ENCODE data around the gene CABLES1. TPM values are rescaled to one million over a fixed set of nuclear protein-coding genes. Genes with fewer than 3 reads are reported as not detected.
A peak's percentile ranks its signal among the peaks of the same experiment; 100 is the strongest.

The CABLES1 gene
- total RNA-seq, 1 experiment from 2014 or later = 9.6 TPM

GRCh38 chr18:23126376-23127056 lies 8.8 kb upstream of the CABLES1 start:
- no peaks in the 10 kb centered on the region for H3K27me3 ChIP-seq (ENCODE audit: control insufficient read depth, insufficient read depth, low read length)
- no peak for DNase-seq
- no peak overlapping the region for H3K4me3 ChIP-seq (ENCODE audit: insufficient read depth, low read depth, low read length)

DNA sequence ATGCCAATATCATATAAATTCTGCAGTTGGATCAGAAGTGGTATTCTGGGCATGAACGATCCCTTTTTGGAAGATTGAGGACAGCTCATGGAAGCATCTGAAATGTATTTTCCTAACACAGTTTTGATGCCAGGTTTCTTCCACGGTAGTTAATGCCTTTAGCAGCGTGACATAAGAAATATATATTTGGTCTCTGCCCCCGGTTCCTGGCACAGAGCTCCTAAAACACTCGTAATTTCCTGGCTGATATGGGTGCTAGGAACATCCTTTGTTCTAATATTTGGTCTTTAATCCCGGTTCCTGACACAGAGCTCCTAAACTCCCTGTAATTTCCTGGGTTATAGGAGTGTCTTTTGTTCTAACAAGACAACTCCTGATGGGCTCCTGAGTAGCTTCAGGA lies 8.2 kb upstream of the CABLES1 start:
- Histone ChIP-seq H3K27me3 (ENCODE audit: control insufficient read depth, insufficient read depth, low read length) (no peaks in the 10 kb centered on the region), H3K36me3 (replicated peaks; ENCODE audit: control insufficient read depth, insufficient read depth, low read length) (no peaks in the 10 kb centered on the region), H3K4me3 (ENCODE audit: insufficient read depth, low read depth, low read length) (no peak overlapping the region)
- no peak for DNase-seq

More at GRCh38 chr18:23126376-23127056, 8.8 kb upstream of the CABLES1 start:
- no peaks in the 10 kb centered on the region for H3K36me3 ChIP-seq (replicated peaks; ENCODE audit: control insufficient read depth, insufficient read depth, low read length)

- no peak overlapping the region for H3K4me3 ChIP-seq (ENCODE audit: insufficient read depth, low read depth, low read length)
- H3K27me3 ChIP-seq (ENCODE audit: control insufficient read depth, insufficient read depth, low read length) = no peaks in the 10 kb centered on the region
- H3K36me3 ChIP-seq (replicated peaks; ENCODE audit: control insufficient read depth, insufficient read depth, low read length) = no peaks in the 10 kb centered on the region
- DNase-seq = no peak
Measured at GRCh38 chr18:23129355-23130002, 5.8 kb upstream of the CABLES1 start.

DNA sequence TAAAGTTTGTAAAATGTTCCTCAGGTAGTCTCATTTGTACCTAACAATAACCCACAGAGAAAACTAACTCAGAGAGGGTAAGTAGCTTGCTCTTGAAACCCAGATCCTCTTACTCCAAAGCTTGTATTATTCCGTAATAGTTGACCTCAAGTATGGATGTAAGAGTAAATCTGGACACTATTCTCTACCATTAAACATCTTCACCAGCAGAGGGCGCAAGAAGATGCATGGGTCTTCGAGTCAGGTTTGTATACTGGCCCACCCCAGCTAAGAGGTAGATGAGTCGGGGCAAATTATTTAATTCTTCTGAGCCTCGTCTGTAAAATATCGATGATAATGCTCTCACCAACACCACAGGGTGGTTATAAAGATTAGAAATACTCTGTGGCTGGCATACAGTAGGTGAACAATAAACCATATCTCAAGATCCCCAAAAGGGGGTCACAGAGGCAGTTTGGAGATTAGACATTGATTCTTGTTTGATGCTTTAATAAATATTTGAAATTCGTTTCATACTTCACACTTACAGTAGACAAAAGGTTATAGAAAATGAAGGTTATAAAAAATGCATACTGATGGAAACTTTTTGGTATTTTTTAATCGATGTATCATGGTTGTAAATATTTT lies 3.5 kb upstream of the CABLES1 start:
- Histone ChIP-seq H3K27me3 (ENCODE audit: control insufficient read depth, insufficient read depth, low read length) (peaks cover 7% of the 10 kb centered on the region), H3K4me3 (ENCODE audit: insufficient read depth, low read depth, low read length) (no peak overlapping the region), H3K36me3 (replicated peaks; ENCODE audit: control insufficient read depth, insufficient read depth, low read length) (no peaks in the 10 kb centered on the region)
- DNase-seq = peak; percentile 84

DNA sequence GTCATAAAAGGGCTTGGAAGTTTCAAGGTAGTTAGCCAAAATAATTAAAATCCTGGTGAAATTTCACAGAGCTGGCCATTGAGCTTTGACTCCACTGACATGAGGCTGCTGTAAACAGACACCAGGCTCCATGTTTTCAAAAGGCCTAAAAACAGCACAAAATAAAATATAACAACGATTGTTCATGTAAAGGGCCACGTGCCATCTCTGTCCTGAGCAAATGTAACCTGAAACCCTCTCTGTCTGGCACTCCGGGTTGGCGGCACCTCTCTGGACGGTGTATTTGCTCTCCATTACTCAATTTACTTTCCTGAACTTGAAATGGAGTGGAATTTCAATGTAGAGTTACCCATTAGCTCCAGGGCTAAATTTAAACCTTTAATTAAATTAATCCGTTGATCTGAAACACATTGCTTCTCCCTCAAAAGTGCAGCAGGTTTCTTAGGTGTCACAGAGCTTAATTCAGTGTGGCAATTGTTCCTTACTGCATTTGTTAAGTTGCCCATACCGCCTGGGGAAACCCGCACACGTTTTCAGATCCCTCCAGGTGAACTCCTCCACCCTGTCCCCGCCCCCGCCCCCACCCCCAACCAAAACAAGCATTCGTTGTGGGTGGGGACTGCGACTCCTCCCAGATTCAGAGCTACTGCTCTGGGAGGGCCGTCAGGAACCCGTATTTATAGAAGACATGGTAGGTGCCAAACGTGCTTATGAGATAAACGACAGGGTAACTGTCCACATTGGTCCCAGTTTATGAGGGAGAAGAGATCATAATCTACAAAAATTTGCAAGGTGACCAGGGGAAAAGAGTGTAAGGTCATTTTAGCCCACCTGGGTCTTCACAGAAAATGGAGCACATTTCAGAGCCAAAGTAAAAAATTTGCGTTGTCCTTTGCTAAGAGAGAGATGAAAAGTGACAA lies 1.2 kb upstream of the CABLES1 start:
- DNase-seq = peak; percentile 93
- H3K4me3 ChIP-seq (ENCODE audit: insufficient read depth, low read depth, low read length) = peak overlapping the region; percentile 82
- H3K27me3 ChIP-seq (ENCODE audit: control insufficient read depth, insufficient read depth, low read length) = peaks cover 8% of the 10 kb centered on the region
- no peaks in the 10 kb centered on the region for H3K36me3 ChIP-seq (replicated peaks; ENCODE audit: control insufficient read depth, insufficient read depth, low read length)

GRCh38 chr18:23135550-23136325 lies 453 bp downstream of the CABLES1 start:
- Histone ChIP-seq H3K36me3 (replicated peaks; ENCODE audit: control insufficient read depth, insufficient read depth, low read length) (no peaks in the 10 kb centered on the region), H3K27me3 (ENCODE audit: control insufficient read depth, insufficient read depth, low read length) (peaks cover 8% of the 10 kb centered on the region), H3K4me3 (ENCODE audit: insufficient read depth, low read depth, low read length) (peak overlapping the region; percentile 82)
- peak; percentile 79 for DNase-seq

DNA sequence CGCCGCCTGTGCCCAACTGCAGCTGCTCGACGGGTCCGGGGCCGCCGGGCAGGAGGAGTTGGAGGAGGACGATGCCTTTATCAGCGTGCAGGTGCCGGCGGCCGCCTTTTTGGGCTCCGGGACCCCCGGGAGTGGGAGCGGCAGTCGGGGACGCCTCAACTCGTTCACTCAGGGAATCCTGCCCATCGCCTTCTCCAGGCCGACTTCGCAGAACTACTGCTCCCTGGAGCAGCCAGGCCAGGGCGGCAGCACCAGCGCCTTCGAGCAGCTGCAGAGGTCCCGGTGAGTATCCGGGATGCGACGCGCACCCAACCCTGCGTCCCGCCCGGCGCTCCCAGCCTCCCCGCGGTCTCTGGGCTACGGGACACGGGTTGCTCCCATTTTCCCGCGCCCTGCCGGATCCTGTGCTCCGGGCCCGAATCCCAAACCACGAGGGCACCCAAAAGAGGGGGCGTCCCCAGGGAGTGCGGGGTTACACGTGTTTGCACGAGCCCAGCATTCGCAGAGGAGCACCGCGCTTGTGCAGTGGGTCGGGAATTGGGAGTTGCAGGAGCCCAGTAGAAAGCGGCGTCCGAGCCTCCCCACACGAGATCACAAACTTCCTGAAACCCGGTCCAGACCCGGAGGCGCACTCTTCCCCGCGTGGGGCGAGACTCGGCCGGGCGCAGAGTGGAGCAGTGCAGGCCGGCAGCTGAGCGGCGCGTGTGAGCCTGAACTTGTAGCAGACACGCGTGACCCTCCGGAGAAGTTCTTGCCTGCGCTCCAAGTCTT lies 1.2 kb downstream of the CABLES1 start:
- peaks cover 8% of the 10 kb centered on the region for H3K27me3 ChIP-seq (ENCODE audit: control insufficient read depth, insufficient read depth, low read length)
- H3K36me3 ChIP-seq (replicated peaks; ENCODE audit: control insufficient read depth, insufficient read depth, low read length) = no peaks in the 10 kb centered on the region
- H3K4me3 ChIP-seq (ENCODE audit: insufficient read depth, low read depth, low read length) = peak overlapping the region; percentile 82
- peak; percentile 80 for DNase-seq

- peaks cover 8% of the 10 kb centered on the region for H3K27me3 ChIP-seq (ENCODE audit: control insufficient read depth, insufficient read depth, low read length)
- DNase-seq = peak; percentile 64
- peak overlapping the region; percentile 82 for H3K4me3 ChIP-seq (ENCODE audit: insufficient read depth, low read depth, low read length)
- no peaks in the 10 kb centered on the region for H3K36me3 ChIP-seq (replicated peaks; ENCODE audit: control insufficient read depth, insufficient read depth, low read length)
Measured at GRCh38 chr18:23137097-23137635, 1.9 kb downstream of the CABLES1 start.

GRCh38 chr18:23137788-23138216 lies 2.5 kb downstream of the CABLES1 start:
- DNase-seq = no peak
- Histone ChIP-seq H3K4me3 (ENCODE audit: insufficient read depth, low read depth, low read length) (peak overlapping the region; percentile 82; the same call in 1 of the 2 replicates), H3K36me3 (replicated peaks; ENCODE audit: control insufficient read depth, insufficient read depth, low read length) (no peaks in the 10 kb centered on the region), H3K27me3 (ENCODE audit: control insufficient read depth, insufficient read depth, low read length) (peaks cover 8% of the 10 kb centered on the region)

DNA sequence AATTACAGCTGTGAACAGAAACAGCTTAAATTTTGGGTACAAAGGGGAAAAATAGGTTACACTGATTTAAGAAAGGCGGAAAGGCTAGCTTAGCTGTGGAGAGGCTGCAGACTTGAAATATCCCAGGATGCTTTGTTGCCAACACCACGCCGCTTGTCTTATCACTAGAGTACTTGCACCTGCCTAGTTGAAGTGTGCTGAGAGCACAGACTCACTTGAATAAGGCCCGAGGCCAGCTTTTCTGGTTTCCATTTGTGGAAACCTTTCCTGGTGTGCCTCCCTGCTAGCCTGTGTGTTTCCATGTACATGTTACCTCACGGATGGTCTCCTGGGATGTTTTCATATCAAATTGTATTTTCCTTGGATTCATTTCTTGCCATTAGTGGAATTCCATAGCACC lies 3.2 kb downstream of the CABLES1 start:
- H3K27me3 ChIP-seq (ENCODE audit: control insufficient read depth, insufficient read depth, low read length) = peaks cover 8% of the 10 kb centered on the region
- DNase-seq = no peak
- H3K36me3 ChIP-seq (replicated peaks; ENCODE audit: control insufficient read depth, insufficient read depth, low read length) = no peaks in the 10 kb centered on the region
- no peak overlapping the region for H3K4me3 ChIP-seq (ENCODE audit: insufficient read depth, low read depth, low read length)

GRCh38 chr18:23141104-23141999 lies 6.1 kb downstream of the CABLES1 start:
- H3K27me3 ChIP-seq (ENCODE audit: control insufficient read depth, insufficient read depth, low read length) = peaks cover 6% of the 10 kb centered on the region
- no peak overlapping the region for H3K4me3 ChIP-seq (ENCODE audit: insufficient read depth, low read depth, low read length)
- DNase-seq = no peak
- no peaks in the 10 kb centered on the region for H3K36me3 ChIP-seq (replicated peaks; ENCODE audit: control insufficient read depth, insufficient read depth, low read length)

- no peak overlapping the region for H3K4me3 ChIP-seq (ENCODE audit: insufficient read depth, low read depth, low read length)
- no peaks in the 10 kb centered on the region for H3K27me3 ChIP-seq (ENCODE audit: control insufficient read depth, insufficient read depth, low read length)
- H3K36me3 ChIP-seq (replicated peaks; ENCODE audit: control insufficient read depth, insufficient read depth, low read length) = no peaks in the 10 kb centered on the region
- DNase-seq = no peak
Measured at GRCh38 chr18:23142251-23142929, 7.1 kb downstream of the CABLES1 start.

Measured in H7 (cell line).